ENCODE measurements around the gene ZSWIM7. TPM values are rescaled to one million over a fixed set of nuclear protein-coding genes. Genes with fewer than 3 reads are reported as not detected.
A peak's percentile ranks its signal among the peaks of the same experiment; 100 is the strongest.

Gene ZSWIM7
- total RNA-seq, 4 donors from 2014 or later, result 7.7 to 21.5 (median 12.9) TPM

GRCh38 chr17:16037636-16038035 lies 38.1 kb upstream of the ZSWIM7 start:
- peaks cover 0 to 89% (median 0%) of the 10 kb centered on the region in 3 donors for H3K36me3 ChIP-seq
- no peak for DNase-seq
- H3K27ac ChIP-seq, result no peak overlapping the region
- H3K4me1 ChIP-seq, result no peaks in the 10 kb centered on the region
- no peaks in the 10 kb centered on the region for H3K27me3 ChIP-seq
- H3K4me3 ChIP-seq, result no peak overlapping the region
- TF ChIP-seq CTCF (IDR thresholded peaks at IDR 0.05), result no peak
- no peak for TF ChIP-seq POLR2A (IDR thresholded peaks at IDR 0.05)
- no peaks in the 10 kb centered on the region for H3K9me3 ChIP-seq

- no peaks in the 10 kb centered on the region for H3K27me3 ChIP-seq
- no peaks in the 10 kb centered on the region for H3K4me1 ChIP-seq
- no peak for TF ChIP-seq CTCF (IDR thresholded peaks at IDR 0.05)
- no peak overlapping the region for H3K27ac ChIP-seq
- no peaks in the 10 kb centered on the region for H3K9me3 ChIP-seq
- peaks cover 0 to 90% (median 0%) of the 10 kb centered on the region in 3 donors for H3K36me3 ChIP-seq
- H3K4me3 ChIP-seq, result no peak overlapping the region
- DNase-seq, result no peak
Observed at GRCh38 chr17:16036261-16036660, 36.8 kb upstream of the ZSWIM7 start.

GRCh38 chr17:16033729-16034349 lies 34.3 kb upstream of the ZSWIM7 start:
- Histone ChIP-seq H3K4me1 (no peaks in the 10 kb centered on the region), H3K36me3 (peaks cover 0 to 99% (median 0%) of the 10 kb centered on the region in 3 donors), H3K4me3 (no peak overlapping the region), H3K27me3 (no peaks in the 10 kb centered on the region), H3K27ac (no peak overlapping the region), H3K9me3 (no peaks in the 10 kb centered on the region)
- TF ChIP-seq POLR2A (IDR thresholded peaks at IDR 0.05) (no peak), CTCF (IDR thresholded peaks at IDR 0.05) (no peak)
- no peak for DNase-seq

- TF ChIP-seq CTCF (IDR thresholded peaks at IDR 0.05), result peak in 1 of 6 experiments; percentile 7
- TF ChIP-seq POLR2A (IDR thresholded peaks at IDR 0.05), result no peak
- no peaks in the 10 kb centered on the region for H3K9me3 ChIP-seq
- H3K4me3 ChIP-seq, result no peak overlapping the region
- no peak for DNase-seq
- peaks cover 0 to 95% (median 0%) of the 10 kb centered on the region in 3 donors for H3K36me3 ChIP-seq
- no peaks in the 10 kb centered on the region for H3K27me3 ChIP-seq
- H3K4me1 ChIP-seq, result peaks cover 0 to 8% (median 0%) of the 10 kb centered on the region in 4 donors
- H3K27ac ChIP-seq, result peak overlapping the region in 3 of 4 donors; percentile 4 to 51 (median 49)
Observed at GRCh38 chr17:16027708-16028584, 28.4 kb upstream of the ZSWIM7 start.

- DNase-seq, result no peak
- no peak for TF ChIP-seq POLR2A (IDR thresholded peaks at IDR 0.05)
- TF ChIP-seq CTCF (IDR thresholded peaks at IDR 0.05), result no peak
- Histone ChIP-seq H3K4me3 (no peak overlapping the region), H3K9me3 (no peaks in the 10 kb centered on the region), H3K4me1 (peaks cover 0 to 8% (median 0%) of the 10 kb centered on the region in 4 donors), H3K27ac (no peak overlapping the region), H3K36me3 (peaks cover 0 to 85% (median 0%) of the 10 kb centered on the region in 3 donors), H3K27me3 (no peaks in the 10 kb centered on the region)
Observed at GRCh38 chr17:16026895-16027294, 27.4 kb upstream of the ZSWIM7 start.
